Body of pancreas (tissue), 4 donors: ENCODE measurements around the gene SKP1. TPM values are rescaled to one million over a fixed set of nuclear protein-coding genes. Genes with fewer than 3 reads are reported as not detected.

Experiments
- ATAC-seq: fragments of 150-250 bp; one replicate; pipeline ENCODE4 v1.9.1; 2016
- DNase-seq, 4 donors: peaks; one replicate each; pipeline ENCODE4 v3.0.0-alpha.2; 2019
- H3K27ac ChIP-seq, 4 donors: fragments of 200-600 bp; sonication (generic); 1 replicate in 3 of 4; 2 replicates in 1 of 4; pipeline versions ENCODE4 v1.5.1 to v1.6.1; 2016 to 2019; ENCODE audit warnings: mild to moderate bottlenecking in 1 of 4, mixed read lengths in 1 of 4, moderate library complexity in 1 of 4
- H3K27me3 ChIP-seq, 2 donors: fragments of 200-600 bp; sonication (generic); one replicate each; pipeline ENCODE4 v1.6.0; 2016; ENCODE audit warnings: mild to moderate bottlenecking in 1 of 2
- H3K36me3 ChIP-seq, 2 donors: fragments of 200-600 bp; sonication (generic); replicated peaks in 1 of 2; 2 replicates each; pipeline ENCODE4 v1.5.1; 2016; ENCODE audit warnings: low read depth in 2 of 2; ENCODE audit not compliant: insufficient read depth in 1 of 2
- H3K4me1 ChIP-seq: fragments of 200-600 bp; sonication (generic); one replicate; pipeline ENCODE4 v1.6.0; 2016
- H3K4me3 ChIP-seq, 2 donors: fragments of 200-600 bp; sonication (generic); 1 replicate in 1 of 2; 2 replicates in 1 of 2; pipeline ENCODE4 v1.5.1; 2016 to 2019
- H3K9me3 ChIP-seq, 3 donors: fragments of 200-600 bp; sonication (generic); 1 replicate in 2 of 3; 2 replicates in 1 of 3; pipeline ENCODE4 v1.5.1; 2016
- POLR2A ChIP-seq, 3 donors: fragments of 450-650 bp; IDR thresholded peaks; one replicate each; pipeline ENCODE4 v1.6.1; 2016; ENCODE audit warnings: antibody characterized with exemption in 3 of 3, mild to moderate bottlenecking in 2 of 3
- WGBS, 2 donors: methylation state at CpG; one replicate each; pipeline ENCODE4 v1.1.5; 2017; 5-methylcytosine and 5-hydroxymethylcytosine counted together
- intact Hi-C: fragments of 100-400 bp; cut with DNase I; formaldehyde crosslinking; loops from one replicate; pipeline ENCODE4 v1.15.1; 2023
- total RNA-seq, 2 donors: library from RNA; depleted of rRNA; stranded (reverse); fragments of >200 nt; gene quantifications; one replicate each; pipeline ENCODE4 v1.1.0, GENCODE V29; 2016
- TF ChIP-seq, protein P1 (sequence below), 7 experiments: fragments of 450-650 bp in 4 of 7; fragments of 200-600 bp in 3 of 7; sonication (generic) in 3 of 7; IDR thresholded peaks; one replicate each; pipeline ENCODE4 v1.5.1; 2016 to 2019; ENCODE audit warnings: antibody characterized with exemption in 7 of 7

SKP1 gene
- total RNA-seq, 2 donors from 2014 or later, result 31.6 to 46.8 TPM

DNA sequence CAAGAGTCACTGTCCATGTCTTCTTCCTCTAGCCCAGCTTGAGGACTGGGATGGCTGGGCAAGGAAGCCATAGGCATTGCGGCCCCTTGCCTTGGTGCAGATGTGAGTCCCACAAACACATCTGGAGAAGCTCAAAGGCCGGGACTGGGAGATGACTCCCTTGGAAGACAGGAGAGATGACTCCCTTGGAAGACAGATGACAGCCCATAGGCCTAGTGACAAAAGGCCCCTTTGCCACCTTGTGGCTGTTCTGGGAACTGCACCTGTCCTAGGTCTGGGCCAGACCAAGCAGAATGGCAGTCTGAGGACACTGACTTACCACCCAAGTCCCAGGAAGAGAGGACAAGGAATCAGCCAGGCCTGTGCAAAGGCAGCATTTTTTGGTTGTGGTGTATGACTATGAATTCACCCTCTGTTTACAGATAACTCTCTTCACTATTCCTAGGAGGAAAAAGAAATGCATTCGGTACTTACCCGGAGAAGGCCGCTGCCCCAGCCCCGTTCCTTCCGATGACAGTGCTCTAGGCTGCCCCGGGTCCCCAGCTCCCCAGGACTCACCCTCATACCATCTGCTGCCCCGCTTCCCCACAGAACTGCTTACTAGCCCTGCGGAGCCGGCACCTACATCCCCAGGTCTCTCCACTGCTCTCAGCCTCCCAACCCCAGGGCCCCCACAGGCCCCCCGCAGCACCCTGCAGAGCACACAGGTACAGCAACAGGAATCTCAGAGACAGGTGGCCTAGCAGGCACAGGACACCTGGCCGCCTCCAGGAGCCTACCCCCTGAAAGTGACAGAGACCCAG is 30.8 kb downstream of the SKP1 start:
- Histone ChIP-seq H3K27ac (no peak overlapping the region), H3K4me3 (no peak overlapping the region), H3K27me3 (no peaks in the 10 kb centered on the region), H3K4me1 (peaks cover 26% of the 10 kb centered on the region), H3K36me3 (peaks cover 0 to 6% of the 10 kb centered on the region in 2 donors), H3K9me3 (no peaks in the 10 kb centered on the region)
- peak; percentile 54 for ATAC-seq
- intact Hi-C loops, result no loop called here
- peak; percentile 73 to 84 (median 78) for DNase-seq
- WGBS, 2 donors, result 77 to 83% methylated on average over 12 to 13 of the region's 13 CpGs
- TF ChIP-seq POLR2A (IDR thresholded peaks at IDR 0.05), result no peak
- TF ChIP-seq, protein P1, sequence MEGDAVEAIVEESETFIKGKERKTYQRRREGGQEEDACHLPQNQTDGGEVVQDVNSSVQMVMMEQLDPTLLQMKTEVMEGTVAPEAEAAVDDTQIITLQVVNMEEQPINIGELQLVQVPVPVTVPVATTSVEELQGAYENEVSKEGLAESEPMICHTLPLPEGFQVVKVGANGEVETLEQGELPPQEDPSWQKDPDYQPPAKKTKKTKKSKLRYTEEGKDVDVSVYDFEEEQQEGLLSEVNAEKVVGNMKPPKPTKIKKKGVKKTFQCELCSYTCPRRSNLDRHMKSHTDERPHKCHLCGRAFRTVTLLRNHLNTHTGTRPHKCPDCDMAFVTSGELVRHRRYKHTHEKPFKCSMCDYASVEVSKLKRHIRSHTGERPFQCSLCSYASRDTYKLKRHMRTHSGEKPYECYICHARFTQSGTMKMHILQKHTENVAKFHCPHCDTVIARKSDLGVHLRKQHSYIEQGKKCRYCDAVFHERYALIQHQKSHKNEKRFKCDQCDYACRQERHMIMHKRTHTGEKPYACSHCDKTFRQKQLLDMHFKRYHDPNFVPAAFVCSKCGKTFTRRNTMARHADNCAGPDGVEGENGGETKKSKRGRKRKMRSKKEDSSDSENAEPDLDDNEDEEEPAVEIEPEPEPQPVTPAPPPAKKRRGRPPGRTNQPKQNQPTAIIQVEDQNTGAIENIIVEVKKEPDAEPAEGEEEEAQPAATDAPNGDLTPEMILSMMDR (IDR thresholded peaks at IDR 0.05), result peak; percentile 75 to 95 (median 84)

DNA sequence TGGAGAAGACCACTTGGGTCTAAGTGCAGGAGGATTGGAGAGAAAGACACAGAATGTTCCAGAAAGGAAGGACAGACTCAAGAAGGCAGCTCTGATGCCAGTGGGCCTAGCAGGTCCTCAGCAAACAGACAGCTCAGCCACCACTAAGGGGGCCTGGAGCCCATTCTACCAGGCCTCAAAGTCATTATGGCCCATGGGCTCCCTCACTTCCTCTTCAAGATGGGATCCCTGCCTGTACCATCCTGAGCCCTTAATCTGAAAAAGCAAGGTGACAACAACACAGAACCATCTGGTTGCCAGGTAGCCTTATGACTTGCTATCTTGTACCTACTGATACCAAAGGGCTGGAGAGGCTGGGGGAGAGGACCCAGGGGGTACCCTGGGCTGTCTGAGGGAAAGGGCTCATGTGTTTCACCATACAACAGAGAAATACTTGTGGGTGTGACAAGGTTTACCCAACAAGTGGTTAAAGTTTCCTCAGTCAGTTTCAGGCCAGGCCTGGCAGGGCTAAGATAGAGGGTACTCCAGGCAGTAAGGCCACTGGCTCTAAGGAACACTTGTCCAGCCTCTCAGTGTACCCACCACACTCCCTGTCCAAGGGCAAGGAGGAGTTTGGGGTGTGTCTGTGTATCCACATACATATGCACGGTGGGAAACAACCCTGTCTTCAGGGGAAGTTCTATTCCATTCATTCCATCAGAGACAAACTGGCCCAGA is 31.6 kb downstream of the SKP1 start:
- H3K4me3 ChIP-seq, result no peak overlapping the region
- peak overlapping the region in 1 of 4 donors; percentile 3 for H3K27ac ChIP-seq
- peaks cover 24% of the 10 kb centered on the region for H3K4me1 ChIP-seq
- intact Hi-C loops, result no loop called here
- 50% methylated on average over 1 of the region's 1 CpG; no CpG with 5 or more reads in 1 of the 2 donors for WGBS, 2 donors
- H3K9me3 ChIP-seq, result no peaks in the 10 kb centered on the region
- DNase-seq, result peak in 1 of 4 donors; percentile 5
- ATAC-seq, result no peak
- no peak for TF ChIP-seq POLR2A (IDR thresholded peaks at IDR 0.05)
- TF ChIP-seq, protein P1 (IDR thresholded peaks at IDR 0.05), result no peak
- H3K27me3 ChIP-seq, result no peaks in the 10 kb centered on the region
- peaks cover 0 to 6% of the 10 kb centered on the region in 2 donors for H3K36me3 ChIP-seq

DNA sequence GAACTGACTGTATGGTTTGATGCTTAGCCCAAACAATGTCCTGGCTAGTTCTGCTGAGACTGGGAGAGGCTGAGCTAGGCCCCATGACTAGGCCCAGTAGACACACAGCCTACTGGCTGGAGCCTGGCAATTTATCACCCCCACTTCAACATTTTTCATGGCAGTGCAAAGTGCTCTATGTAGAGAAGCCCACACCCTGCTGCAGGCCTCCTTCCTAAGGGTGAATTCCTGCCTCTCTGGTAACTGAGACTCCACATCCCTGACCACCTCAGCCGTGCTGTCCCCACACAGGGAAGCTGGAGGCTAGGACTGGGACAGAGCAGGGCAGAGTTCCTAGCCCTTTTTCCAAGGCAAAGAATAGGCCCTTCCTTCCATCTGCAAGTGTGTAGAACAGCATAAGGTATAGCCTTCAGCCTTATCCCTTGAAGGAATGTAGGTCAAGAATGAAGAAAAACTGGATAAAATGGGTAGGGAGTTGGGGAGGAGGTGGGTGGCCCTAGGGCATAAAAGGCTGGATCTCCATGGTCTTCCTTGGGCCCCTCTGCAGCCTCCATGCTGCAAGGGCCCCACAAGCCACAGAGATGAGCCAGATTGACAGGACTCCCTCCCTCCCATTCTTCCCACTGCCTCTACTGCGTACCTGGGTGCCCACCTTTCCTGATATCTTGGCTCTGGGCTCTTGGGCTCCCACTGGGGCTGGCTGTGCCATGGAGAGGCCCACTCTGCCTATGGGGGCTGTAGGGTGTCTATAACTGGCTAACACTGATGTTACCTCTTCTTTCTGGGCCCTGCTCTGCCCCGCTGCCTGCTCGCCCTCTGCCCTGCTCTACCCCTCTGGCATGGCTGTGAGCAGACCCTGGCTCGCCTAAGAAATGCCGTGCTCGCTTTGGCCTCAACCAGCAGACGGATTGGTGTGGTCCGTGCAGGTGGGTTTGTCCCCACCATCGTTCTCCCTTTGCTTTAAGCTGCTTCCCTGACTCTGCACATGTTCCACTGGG is 32.5 kb downstream of the SKP1 start:
- Histone ChIP-seq H3K4me1 (peaks cover 14% of the 10 kb centered on the region), H3K27me3 (no peaks in the 10 kb centered on the region), H3K27ac (no peak overlapping the region), H3K4me3 (no peak overlapping the region), H3K36me3 (peaks cover 0 to 8% of the 10 kb centered on the region in 2 donors), H3K9me3 (no peaks in the 10 kb centered on the region)
- intact Hi-C loops, result loop anchor here (5.0 kb wide), 1 partner anchor 102 kb away; no protein-coding TSS in a partner anchor
- DNase-seq (peak in 1 of 4 donors; percentile 8), ATAC-seq (no peak)
- TF ChIP-seq, protein P1 (IDR thresholded peaks at IDR 0.05), result no peak
- TF ChIP-seq POLR2A (IDR thresholded peaks at IDR 0.05), result no peak
- 91 to 96% methylated on average over 10 of the region's 10 CpGs for whole genome bisulfite sequencing, 2 donors

DNA sequence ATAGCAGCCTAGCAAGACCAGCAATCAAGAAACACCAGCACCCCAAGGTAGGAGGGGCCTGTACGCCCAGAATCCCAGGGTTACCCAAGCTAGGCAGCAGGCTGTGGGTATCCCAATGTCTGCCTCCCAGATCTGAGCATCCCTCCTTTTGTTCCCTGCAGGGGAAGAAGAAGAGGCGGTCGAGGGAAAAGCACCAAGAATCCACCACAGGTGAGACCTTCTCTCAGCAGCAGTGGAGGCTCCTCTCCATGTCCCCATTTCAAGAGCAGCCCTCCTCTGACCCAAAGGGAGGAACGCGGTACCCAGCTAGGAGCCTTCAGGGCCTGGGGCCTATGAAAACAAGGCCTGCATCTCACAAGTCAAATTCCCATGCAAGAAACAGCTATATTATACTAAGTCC is 33.3 kb downstream of the SKP1 start:
- intact Hi-C loops, result loop anchor here (5.0 kb wide), 1 partner anchor 101 kb away; no protein-coding TSS in a partner anchor
- WGBS, 2 donors, result 92 to 98% methylated on average over 5 of the region's 5 CpGs

More for the DNA sequence above, 33.3 kb downstream of the SKP1 start:
- Histone ChIP-seq H3K4me1 (peaks cover 8% of the 10 kb centered on the region), H3K9me3 (no peaks in the 10 kb centered on the region), H3K4me3 (no peak overlapping the region), H3K36me3 (peaks cover 0 to 8% of the 10 kb centered on the region in 2 donors), H3K27ac (no peak overlapping the region), H3K27me3 (no peaks in the 10 kb centered on the region)
- DNase-seq (peak in 1 of 4 donors; percentile 5), ATAC-seq (no peak)
- TF ChIP-seq, protein P1 (IDR thresholded peaks at IDR 0.05), result no peak
- TF ChIP-seq POLR2A (IDR thresholded peaks at IDR 0.05), result no peak
